H1 (cell line): ENCODE results near the gene HOXC13. TPM values are rescaled to one million over a fixed set of nuclear protein-coding genes. Genes with fewer than 3 reads are reported as not detected.

Experiments used
- CTCF ChIA-PET: fragments of 300-600 bp; sonication (Branson Sonifier 250); formaldehyde crosslinking; loops from one replicate; lab custom pipeline; 2021; ENCODE audit not compliant: partially characterized antibody; lab: Charles Lee
- POLR2A ChIA-PET: fragments of 300-600 bp; sonication (Branson Sonifier 250); formaldehyde crosslinking; loops from one replicate; lab custom pipeline; 2021; ENCODE audit warnings: inconsistent platforms; ENCODE audit not compliant: partially characterized antibody; lab: Charles Lee
- DNase-seq, 2 experiments: peaks; one replicate each; pipeline versions ENCODE4 v3.0.0 to v3.0.0-alpha.2; 2010 to 2022; ENCODE audit warnings: low spot score in 2 of 2, low read depth in 1 of 2, mixed read lengths in 1 of 2
- FAIRE-seq: peaks from 2 replicates; lab custom pipeline; 2011; peaks lifted over from hg19 to GRCh38; lab: Jason Lieb, UNC
- H2AFZ ChIP-seq: 2 replicates; pipeline ENCODE4 v1.8.1; 2012; ENCODE audit warnings: low read length, inconsistent platforms
- H2AK5ac ChIP-seq: 2 replicates; pipeline ENCODE4 v1.6.1; 2013; ENCODE audit warnings: low read depth, low read length
- H2BK120ac ChIP-seq: replicated peaks from 2 replicates; pipeline ENCODE3; 2013; ENCODE audit warnings: low read depth, low read length, inconsistent platforms
- H2BK12ac ChIP-seq: 2 replicates; pipeline ENCODE4 v1.6.1; 2013; ENCODE audit warnings: low read depth, low read length
- H2BK15ac ChIP-seq: 2 replicates; pipeline ENCODE4 v1.6.1; 2013; ENCODE audit warnings: low read length
- H2BK20ac ChIP-seq: 2 replicates; pipeline ENCODE4 v1.6.1; 2013; ENCODE audit warnings: low read length
- H2BK5ac ChIP-seq: 2 replicates; pipeline ENCODE4 v1.6.1; 2013; ENCODE audit warnings: low read depth, low read length
- H3K14ac ChIP-seq: 2 replicates; pipeline ENCODE4 v1.6.1; 2013; ENCODE audit warnings: inconsistent platforms; ENCODE audit not compliant: insufficient read length
- H3K18ac ChIP-seq: 2 replicates; pipeline ENCODE4 v1.6.1; 2013; ENCODE audit warnings: low read length; ENCODE audit errors: extremely low read depth
- H3K23ac ChIP-seq: 2 replicates; pipeline ENCODE4 v1.6.1; 2013; ENCODE audit warnings: inconsistent platforms; ENCODE audit not compliant: insufficient read length
- H3K23me2 ChIP-seq: 2 replicates; pipeline ENCODE4 v1.6.1; 2013; ENCODE audit warnings: low read depth, low read length
- H3K27ac ChIP-seq: 2 replicates; pipeline ENCODE4 v1.6.1; 2011; ENCODE audit warnings: low read depth, low read length, inconsistent platforms
- H3K27me3 ChIP-seq, 4 experiments: replicated peaks in 1 of 4; 1 replicate in 1 of 4; 2 replicates in 3 of 4; pipeline versions ENCODE4 v1.6.1 to v1.8.1; 2011 to 2013; ENCODE audit warnings: low read length in 3 of 4, mild to moderate bottlenecking in 3 of 4, inconsistent platforms in 2 of 4, mixed read lengths in 2 of 4, moderate library complexity in 1 of 4; ENCODE audit not compliant: control insufficient read depth in 3 of 4, insufficient read depth in 3 of 4; ENCODE audit errors: extremely low read depth in 1 of 4
- H3K36me3 ChIP-seq, 4 experiments: 2 replicates each; pipeline versions ENCODE4 v1.6.1 to v1.8.1; 2011 to 2013; ENCODE audit warnings: mild to moderate bottlenecking in 4 of 4, low read length in 3 of 4, moderate library complexity in 2 of 4, control low read depth in 1 of 4, inconsistent platforms in 1 of 4; ENCODE audit not compliant: insufficient read depth in 4 of 4, control insufficient read depth in 2 of 4
- H3K4ac ChIP-seq: replicated peaks from 2 replicates; pipeline ENCODE3; 2013; ENCODE audit warnings: low read length, low read depth, mixed read lengths, inconsistent platforms; ENCODE audit not compliant: insufficient read length
- H3K4me1 ChIP-seq, 4 experiments: replicated peaks in 1 of 4; 1 replicate in 1 of 4; 2 replicates in 3 of 4; pipeline versions ENCODE4 v1.6.1 to v1.8.1; 2011 to 2013; ENCODE audit warnings: low read length in 3 of 4, inconsistent platforms in 2 of 4, mixed read lengths in 1 of 4; ENCODE audit not compliant: insufficient read depth in 4 of 4, control insufficient read depth in 3 of 4
- H3K4me2 ChIP-seq, 2 experiments: 2 replicates each; pipeline versions ENCODE4 v1.6.1 to v1.8.1; 2011 to 2013; ENCODE audit warnings: low read depth in 2 of 2, low read length in 2 of 2, control low read depth in 1 of 2, inconsistent platforms in 1 of 2, mild to moderate bottlenecking in 1 of 2; ENCODE audit not compliant: insufficient read depth in 1 of 2
- H3K4me3 ChIP-seq, 4 experiments: fragments of 200-600, 300-600 bp in 1 of 4; sonication (generic), shearing (Covaris generic), sonication (Bioruptor Twin) in 1 of 4; 2 replicates each; pipeline versions ENCODE4 v1.5.1 to v1.8.1; 2011 to 2016; ENCODE audit warnings: low read length in 4 of 4, low read depth in 3 of 4, control low read depth in 2 of 4, inconsistent platforms in 2 of 4, mild to moderate bottlenecking in 2 of 4, mixed read lengths in 1 of 4, moderate library complexity in 1 of 4; ENCODE audit not compliant: insufficient read depth in 2 of 4; ENCODE audit errors: extremely low read depth in 1 of 4
- H3K56ac ChIP-seq: replicated peaks from 2 replicates; pipeline ENCODE3; 2013; ENCODE audit warnings: low read depth, mild to moderate bottlenecking, mixed read lengths, low read length, inconsistent platforms; ENCODE audit not compliant: insufficient read length
- H3K79me1 ChIP-seq: 2 replicates; pipeline ENCODE4 v1.6.1; 2013; ENCODE audit warnings: low read depth, low read length, control low read depth
- H3K79me2 ChIP-seq, 2 experiments: 2 replicates each; pipeline versions ENCODE4 v1.6.1 to v1.8.1; 2012 to 2013; ENCODE audit warnings: low read length in 2 of 2, mild to moderate bottlenecking in 2 of 2, inconsistent platforms in 1 of 2; ENCODE audit not compliant: insufficient read depth in 2 of 2, control insufficient read depth in 1 of 2
- H3K9ac ChIP-seq, 4 experiments: replicated peaks in 1 of 4; 1 replicate in 1 of 4; 2 replicates in 3 of 4; pipeline versions ENCODE4 v1.6.1 to v1.8.1; 2011 to 2013; ENCODE audit warnings: low read depth in 3 of 4, low read length in 3 of 4, control low read depth in 2 of 4, mild to moderate bottlenecking in 2 of 4, moderate library complexity in 2 of 4, inconsistent platforms in 1 of 4; ENCODE audit errors: extremely low read depth in 1 of 4
- H3K9me3 ChIP-seq, 2 experiments: 2 replicates each; pipeline versions ENCODE4 v1.6.1 to v1.8.1; 2012 to 2013; ENCODE audit warnings: mild to moderate bottlenecking in 2 of 2, moderate library complexity in 2 of 2, control low read depth in 1 of 2, inconsistent platforms in 1 of 2, low read depth in 1 of 2, low read length in 1 of 2, mixed read lengths in 1 of 2; ENCODE audit not compliant: insufficient read depth in 2 of 2
- H4K20me1 ChIP-seq, 2 experiments: replicated peaks in 1 of 2; 2 replicates each; pipeline versions ENCODE3 to v1.8.1; 2011 to 2013; ENCODE audit warnings: inconsistent platforms in 2 of 2, low read length in 2 of 2, mild to moderate bottlenecking in 1 of 2; ENCODE audit not compliant: insufficient read depth in 2 of 2, control insufficient read depth in 1 of 2
- H4K5ac ChIP-seq: 2 replicates; pipeline ENCODE4 v1.6.1; 2013; ENCODE audit warnings: low read length, low read depth, mixed read lengths, inconsistent platforms; ENCODE audit not compliant: insufficient read length
- H4K8ac ChIP-seq: 2 replicates; pipeline ENCODE4 v1.8.0; 2013; ENCODE audit warnings: mild to moderate bottlenecking, moderate library complexity, low read length, inconsistent platforms; ENCODE audit not compliant: insufficient read depth; ENCODE audit errors: extremely low read depth
- H4K91ac ChIP-seq: replicated peaks from 2 replicates; pipeline ENCODE3; 2013; ENCODE audit warnings: low read length, mixed read lengths, inconsistent platforms; ENCODE audit not compliant: insufficient read length
- ASH2L ChIP-seq: fragments of 200-600, 300-600 bp; sonication (generic); IDR thresholded peaks from one replicate; pipeline ENCODE4 v1.7.1; 2017; ENCODE audit warnings: low read length
- EGR1 ChIP-seq: IDR thresholded peaks from 2 replicates; pipeline ENCODE4 v1.6.1; 2011; ENCODE audit warnings: low read depth, low read length, borderline replicate concordance
- EZH2 ChIP-seq: fragments of 200-600 bp; sonication (generic); IDR thresholded peaks from 2 replicates; pipeline ENCODE4 v1.7.1; 2012; ENCODE audit warnings: low read depth, mild to moderate bottlenecking, moderate library complexity, low read length, inconsistent platforms; ENCODE audit not compliant: severe bottlenecking
- FOSL1 ChIP-seq: IDR thresholded peaks from 2 replicates; pipeline ENCODE4 v1.6.1; 2011; ENCODE audit warnings: mild to moderate bottlenecking, low read depth, low read length, moderate library complexity; ENCODE audit not compliant: insufficient read depth
- JUN ChIP-seq: IDR thresholded peaks from 2 replicates; pipeline ENCODE4 v1.6.1; 2011; ENCODE audit warnings: low read depth, mild to moderate bottlenecking, improper control_type of control experiment, low read length
- RNF2 ChIP-seq: fragments of 200-900, 300-1000 bp; sonication (generic); IDR thresholded peaks from 2 replicates; pipeline ENCODE4 v1.7.1; 2016; ENCODE audit warnings: borderline replicate concordance, low read depth, mild to moderate bottlenecking, antibody characterized with exemption, low read length; ENCODE audit not compliant: poor library complexity, severe bottlenecking; ENCODE audit errors: missing control alignments
- SIRT6 ChIP-seq: IDR thresholded peaks from one replicate; pipeline ENCODE4 v1.7.1; 2012; ENCODE audit warnings: low read length, inconsistent platforms
- SP2 ChIP-seq: IDR thresholded peaks from 2 replicates; pipeline ENCODE4 v1.6.1; 2012; ENCODE audit warnings: mild to moderate bottlenecking, low read length, inconsistent platforms
- SP4 ChIP-seq: IDR thresholded peaks from 2 replicates; pipeline ENCODE4 v1.6.1; 2012; ENCODE audit warnings: low read length, inconsistent platforms
- SUZ12 ChIP-seq: fragments of 200-600 bp; sonication (generic); IDR thresholded peaks from 2 replicates; pipeline ENCODE4 v1.6.1; 2012; ENCODE audit warnings: mild to moderate bottlenecking, inconsistent platforms, low read length, moderate library complexity, mixed read lengths
- TBP ChIP-seq: IDR thresholded peaks from 2 replicates; pipeline ENCODE4 v1.6.1; 2011; ENCODE audit warnings: low read depth, low read length, improper control_type of control experiment
- WGBS, 2 experiments: shearing (Covaris generic) in 1 of 2; methylation state at CpG; one replicate each; pipeline versions ENCODE4 v1.1.6 to v1.1.7; 2013 to 2015; ENCODE audit warnings: low lambda C conversion rate in 2 of 2, mixed read lengths in 2 of 2, inconsistent platforms in 1 of 2, low coverage in 1 of 2, missing lambda C conversion rate in 1 of 2; ENCODE audit not compliant: insufficient replicate concordance in 2 of 2, insufficient coverage in 1 of 2, insufficient read length in 1 of 2; ENCODE audit errors: extremely low coverage in 1 of 2, missing lambda C conversion rate in 1 of 2; 5-methylcytosine and 5-hydroxymethylcytosine counted together
- polyA plus RNA-seq, 7 experiments: library from polyadenylated mRNA; depleted of rRNA in 3 of 7; stranded (reverse) in 5 of 7; unstranded in 2 of 7; fragments of >200 nt in 5 of 7; fragments of 200-250 nt in 2 of 7; gene quantifications; 1 replicate in 5 of 7; 2 replicates in 1 of 7; 4 replicates in 1 of 7; pipeline versions ENCODE4 v1.2.1 to v1.2.3, GENCODE V29; 2011 to 2013; ENCODE audit warnings: missing spikeins in 2 of 7, mixed read lengths in 2 of 7
- total RNA-seq: library from RNA; stranded (reverse); fragmentation: NEBNext Ultra II Directional; extraction: Animal tissue kit (Norgen Biotek cat#: 25700); gene quantifications from 2 replicates; pipeline ENCODE4 v1.2.1, GENCODE V29; 2021

HOXC13 gene
- total and polyA plus RNA-seq, 2 of the 8 experiments (the other 6 are each of a cell fraction or from before 2014, with no cell fraction given) = 0.02 TPM; not detected in 1

- Histone ChIP-seq H3K23ac (no peak overlapping the region), H3K79me2 (no peaks in the 10 kb centered on the region), H2AK5ac (no peak overlapping the region), H3K9ac (no peak overlapping the region), H4K91ac (no peak overlapping the region), H2AFZ (no peak overlapping the region), H4K8ac (no peak overlapping the region), H3K27me3 (peaks cover 91 to 99% (median 97%) of the 10 kb centered on the region in 4 experiments), H3K4me2 (no peak overlapping the region), H3K27ac (no peak overlapping the region), H3K18ac (no peak overlapping the region), H4K5ac (no peak overlapping the region), H3K36me3 (peaks cover 0 to 6% (median 0%) of the 10 kb centered on the region in 4 experiments; a peak in 1 of 8 replicates), H2BK12ac (no peak overlapping the region), H2BK20ac (no peak overlapping the region), H2BK120ac (no peak overlapping the region), H3K4me1 (peaks cover 0 to 6% (median 2%) of the 10 kb centered on the region in 4 experiments; a peak in 4 of 7 replicates), H4K20me1 (peaks cover 16 to 23% of the 10 kb centered on the region in 2 experiments), H2BK15ac (no peak overlapping the region), H3K4ac (no peak overlapping the region), H3K79me1 (no peaks in the 10 kb centered on the region), H3K14ac (no peak overlapping the region), H3K4me3 (no peak overlapping the region), H3K9me3 (peaks cover 0 to 7% of the 10 kb centered on the region in 2 experiments; a peak in 1 of 4 replicates), H3K23me2 (no peaks in the 10 kb centered on the region; the same call in 1 of the 2 replicates), H3K56ac (no peak overlapping the region), H2BK5ac (no peak overlapping the region)
- no peak for DNase-seq
- CTCF ChIA-PET = interaction anchor here (0.6 to 2.4 kb wide), 8 partner anchors 8 to 295 kb away, joined by 3 to 7 read pairs (median 3); no protein-coding TSS in a partner anchor
- peak; percentile 45 for TF ChIP-seq SUZ12
- TF ChIP-seq RNF2 = peak; percentile 75
- TF ChIP-seq TBP = no peak
- peak; percentile 50 for TF ChIP-seq EZH2
- no peak for TF ChIP-seq ASH2L
- TF ChIP-seq SIRT6 = no peak
- TF ChIP-seq SP4 = no peak
- no peak for TF ChIP-seq JUN
- TF ChIP-seq EGR1 = no peak
- no peak for TF ChIP-seq FOSL1
- TF ChIP-seq SP2 = no peak
- FAIRE-seq = no peak
- WGBS, 2 experiments = 38% methylated on average over 15 of the region's 15 CpGs; no CpG with 5 or more reads in 1 of the 2 experiments
- POLR2A ChIA-PET = no interaction called here
Observed at GRCh38 chr12:53980802-53981496, 42.3 kb downstream of the HOXC13 start.
